Naive thymus-derived CD4-positive, alpha-beta T cell (primary cell): Measurements from ENCODE around the gene CPT1B. TPM values are rescaled to one million over a fixed set of nuclear protein-coding genes. Genes with fewer than 3 reads are reported as not detected.
A peak's percentile ranks its signal among the peaks of the same experiment; 100 is the strongest.

ENCODE experiments used
- ATAC-seq: fragments of 150-1000 bp; cut with Tn5 transposase; 2 replicates; pipeline ENCODE4 v1.10.0; 2021; ENCODE audit warnings: mild to moderate bottlenecking, moderate library complexity
- CTCF ChIA-PET: fragments of 350-600 bp; sonication (Branson Sonifier 250); formaldehyde crosslinking; loops from one replicate; lab custom pipeline; 2021; ENCODE audit warnings: antibody characterized with exemption; lab: Charles Lee
- POLR2A ChIA-PET: fragments of 350-600 bp; sonication (Branson Sonifier 250); formaldehyde crosslinking; loops from one replicate; lab custom pipeline; 2021; ENCODE audit warnings: antibody characterized with exemption, inconsistent platforms; lab: Charles Lee
- DNase-seq, 9 donors: peaks; one replicate each; pipeline versions ENCODE4 v3.0.0 to v3.0.0-alpha.2; 2020 to 2022; ENCODE audit warnings: mixed read lengths in 1 of 9
- H3K27ac ChIP-seq: one replicate; pipeline ENCODE4 v1.7.0; 2013; ENCODE audit warnings: mild to moderate bottlenecking, low read depth, low read length, moderate library complexity
- H3K27me3 ChIP-seq, 2 donors: one replicate each; pipeline ENCODE4 v1.7.0; 2013; ENCODE audit warnings: low read length in 2 of 2, mild to moderate bottlenecking in 2 of 2, moderate library complexity in 2 of 2; ENCODE audit not compliant: control insufficient read depth in 2 of 2, insufficient read depth in 2 of 2
- H3K36me3 ChIP-seq, 3 experiments: 1 replicate in 2 of 3; 2 replicates in 1 of 3; pipeline ENCODE4 v1.7.0; 2013; ENCODE audit warnings: low read length in 3 of 3, mild to moderate bottlenecking in 3 of 3, moderate library complexity in 1 of 3; ENCODE audit not compliant: insufficient read depth in 3 of 3, control insufficient read depth in 2 of 3
- H3K4me1 ChIP-seq, 2 donors: one replicate each; pipeline ENCODE4 v1.7.0; 2013; ENCODE audit warnings: low read length in 2 of 2, mild to moderate bottlenecking in 2 of 2, moderate library complexity in 1 of 2; ENCODE audit not compliant: control insufficient read depth in 2 of 2, insufficient read depth in 2 of 2
- H3K4me3 ChIP-seq: 2 replicates; pipeline ENCODE4 v1.7.0; 2013; ENCODE audit warnings: mild to moderate bottlenecking, low read length
- H3K9me3 ChIP-seq, 3 experiments: 1 replicate in 2 of 3; 2 replicates in 1 of 3; pipeline ENCODE4 v1.7.0; 2013; ENCODE audit warnings: low read length in 3 of 3; ENCODE audit not compliant: control insufficient read depth in 2 of 3
- H3K27ac Mint-ChIP-seq, 9 donors: one replicate each; pipeline ENCODE4 v1.8.0; 2020 to 2022; ENCODE audit warnings: mixed read lengths in 9 of 9, mild to moderate bottlenecking in 8 of 9, moderate library complexity in 5 of 9, inconsistent platforms in 2 of 9
- H3K27me3 Mint-ChIP-seq, 5 donors: one replicate each; pipeline ENCODE4 v1.8.0; 2021 to 2022; ENCODE audit warnings: mixed read lengths in 5 of 5, mild to moderate bottlenecking in 1 of 5
- H3K36me3 Mint-ChIP-seq, 5 donors: one replicate each; pipeline ENCODE4 v1.8.0; 2020 to 2022; ENCODE audit warnings: mixed read lengths in 5 of 5, mild to moderate bottlenecking in 3 of 5, inconsistent platforms in 1 of 5
- H3K4me1 Mint-ChIP-seq, 7 donors: one replicate each; pipeline ENCODE4 v1.8.0; 2020 to 2022; ENCODE audit warnings: mixed read lengths in 7 of 7, mild to moderate bottlenecking in 3 of 7, inconsistent platforms in 1 of 7
- H3K4me3 Mint-ChIP-seq, 10 donors: one replicate each; pipeline ENCODE4 v1.8.0; 2020 to 2022; ENCODE audit warnings: mild to moderate bottlenecking in 10 of 10, mixed read lengths in 10 of 10, moderate library complexity in 6 of 10, inconsistent platforms in 2 of 10
- H3K9me3 Mint-ChIP-seq, 11 donors: one replicate each; pipeline ENCODE4 v1.8.0; 2020 to 2022; ENCODE audit warnings: mixed read lengths in 11 of 11, mild to moderate bottlenecking in 4 of 11, inconsistent platforms in 1 of 11, moderate library complexity in 1 of 11
- intact Hi-C, 2 donors: fragments of 100-400 bp; cut with micrococcal nuclease; formaldehyde crosslinking; loops; one replicate each; pipeline ENCODE4 v1.15.1; 2023
- polyA plus RNA-seq, 2 donors: library from polyadenylated mRNA; unstranded; fragments of 300-500 nt; fragmentation: Illumina TruSeq; gene quantifications; one replicate each; pipeline ENCODE4 v1.2.3, GENCODE V29; 2021
- total RNA-seq, 6 experiments: library from RNA in 5 of 6; stranded (reverse) in 5 of 6; gene quantifications; 1 replicate in 5 of 6; 2 replicates in 1 of 6; pipeline ENCODE4 v1.2.3 and lab custom pipeline; 2021 to 2026

Gene CPT1B
- total and polyA plus RNA-seq, 7 experiments from 2014 or later, result 0.32 to 108 (median 64.8) TPM

GRCh38 chr22:50525858-50526107 lies 52.4 kb downstream of the CPT1B start:
- intact Hi-C loops, result loop anchor here (1.0 to 5.0 kb wide), 15 partner anchors 14 to 333 kb away; partner anchors contain the start of genes NCAPH2 (in 2 of the 2), SYCE3 (in 2 of the 2), CHKB (in 1 of the 2) and HDAC10 (in 1 of the 2)
- H3K9me3 Mint-ChIP-seq, result no peaks in the 10 kb centered on the region
- peaks cover 0 to 30% (median 0%) of the 10 kb centered on the region in 5 donors for H3K36me3 Mint-ChIP-seq
- POLR2A ChIA-PET, result interaction anchor here (0.7 to 7.1 kb wide), 41 partner anchors 9 to 334 kb away, joined by 3 to 127 read pairs (median 6); partner anchors contain the start of genes ARSA, CHKB, CPT1B and HDAC10
- H3K27me3 Mint-ChIP-seq, result peaks cover 0 to 6% (median 0%) of the 10 kb centered on the region in 5 donors
- peak overlapping the region in 7 of 9 donors; percentile 68 to 88 (median 86) for H3K27ac Mint-ChIP-seq
- peak overlapping the region; percentile 74 to 96 (median 86) for H3K4me3 Mint-ChIP-seq
- H3K36me3 ChIP-seq, result peaks cover 0 to 31% (median 11%) of the 10 kb centered on the region in 3 experiments
- ATAC-seq (no peak), DNase-seq (peak in 1 of 9 donors; percentile 67)
- peak overlapping the region; percentile 87 for H3K27ac ChIP-seq
- peaks cover 8 to 33% (median 26%) of the 10 kb centered on the region in 7 donors for H3K4me1 Mint-ChIP-seq
- CTCF ChIA-PET, result interaction anchor here (0.5 to 2.9 kb wide), 30 partner anchors 10 to 377 kb away, joined by 3 to 31 read pairs (median 5); partner anchors contain the start of genes ARSA, HDAC10, LMF2 and NCAPH2
- peaks cover 14 to 23% of the 10 kb centered on the region in 2 donors for H3K4me1 ChIP-seq
- no peaks in the 10 kb centered on the region for H3K27me3 ChIP-seq
- peak overlapping the region; percentile 77 for H3K4me3 ChIP-seq
- no peaks in the 10 kb centered on the region for H3K9me3 ChIP-seq

GRCh38 chr22:50525104-50525857 lies 52.9 kb downstream of the CPT1B start, which contains the start of gene SCO2:
SCO2 (minus strand) TSS chr22:50525598; CDS start chr22:50524411, 1,187 bp downstream.
- peak within 1 kb of the TSS; percentile 77 to 96 (median 89) for H3K4me3 Mint-ChIP-seq
- ChIA-PET POLR2A (interaction anchor here (0.7 to 7.1 kb wide), 41 partner anchors 9 to 334 kb away, joined by 3 to 127 read pairs (median 6); partner anchors contain the start of genes ARSA, CHKB, CPT1B and HDAC10), CTCF (interaction anchor here (0.5 to 2.9 kb wide), 30 partner anchors 11 to 377 kb away, joined by 3 to 31 read pairs (median 5); partner anchors contain the start of genes ARSA, HDAC10, LMF2 and NCAPH2)
- Histone ChIP-seq H3K4me3 (peak within 1 kb of the TSS; percentile 77), H3K36me3 (peaks cover 0 to 32% (median 11%) of the 10 kb centered on the region in 3 experiments), H3K9me3 (no peaks in the 10 kb centered on the region), H3K27ac (peak within 1 kb of the TSS; percentile 87), H3K4me1 (peaks cover 14 to 18% of the 10 kb centered on the region in 2 donors), H3K27me3 (no peaks in the 10 kb centered on the region)
- peak within 1 kb of the TSS; percentile 78 to 93 (median 86) for H3K27ac Mint-ChIP-seq
- peaks cover 0 to 6% (median 0%) of the 10 kb centered on the region in 5 donors for H3K27me3 Mint-ChIP-seq
- peak; percentile 77 for ATAC-seq
- intact Hi-C loops, result loop anchor here (1.0 to 5.0 kb wide), 11 partner anchors 17 to 333 kb away; partner anchors contain the start of genes NCAPH2 (in 2 of the 2), CHKB (in 1 of the 2), HDAC10 (in 1 of the 2) and PPP6R2 (in 1 of the 2)
- H3K36me3 Mint-ChIP-seq, result peaks cover 0 to 30% (median 0%) of the 10 kb centered on the region in 5 donors
- peaks cover 8 to 33% (median 26%) of the 10 kb centered on the region in 7 donors for H3K4me1 Mint-ChIP-seq
- peak; percentile 97 to 99 (median 98) for DNase-seq
- H3K9me3 Mint-ChIP-seq, result no peaks in the 10 kb centered on the region

GRCh38 chr22:50524676-50525103 lies 53.5 kb downstream of the CPT1B start:
- Histone ChIP-seq H3K36me3 (peaks cover 0 to 33% (median 11%) of the 10 kb centered on the region in 3 experiments), H3K9me3 (no peaks in the 10 kb centered on the region), H3K4me3 (peak overlapping the region; percentile 77), H3K27ac (peak overlapping the region; percentile 87), H3K4me1 (peaks cover 14 to 16% of the 10 kb centered on the region in 2 donors), H3K27me3 (no peaks in the 10 kb centered on the region)
- intact Hi-C loops, result loop anchor here (1.0 to 5.0 kb wide), 11 partner anchors 16 to 332 kb away; partner anchors contain the start of genes NCAPH2 (in 2 of the 2), CHKB (in 1 of the 2), HDAC10 (in 1 of the 2) and PPP6R2 (in 1 of the 2)
- Mint-ChIP-seq H3K4me3 (peak overlapping the region; percentile 77 to 96 (median 89)), H3K27ac (peak overlapping the region; percentile 74 to 93 (median 85)), H3K36me3 (peaks cover 0 to 31% (median 0%) of the 10 kb centered on the region in 5 donors), H3K27me3 (peaks cover 0 to 6% (median 0%) of the 10 kb centered on the region in 5 donors), H3K4me1 (peaks cover 8 to 33% (median 26%) of the 10 kb centered on the region in 7 donors), H3K9me3 (no peaks in the 10 kb centered on the region)
- ChIA-PET CTCF (interaction anchor here (0.6 to 2.9 kb wide), 11 partner anchors 10 to 171 kb away, joined by 3 to 31 read pairs (median 13); partner anchors contain the start of genes LMF2 and NCAPH2), POLR2A (interaction anchor here (1.2 to 7.1 kb wide), 16 partner anchors 10 to 280 kb away, joined by 3 to 127 read pairs (median 16); partner anchors contain the start of genes CHKB, KLHDC7B, LMF2 and NCAPH2)
- DNase-seq, result no peak
- no peak for ATAC-seq

GRCh38 chr22:50523806-50524675 lies 54.2 kb downstream of the CPT1B start:
- H3K4me3 Mint-ChIP-seq, result peak overlapping the region; percentile 77 to 96 (median 89)
- no peaks in the 10 kb centered on the region for H3K9me3 Mint-ChIP-seq
- H3K27me3 Mint-ChIP-seq, result peaks cover 0 to 6% (median 0%) of the 10 kb centered on the region in 5 donors
- DNase-seq (peak in 1 of 9 donors; percentile 8), ATAC-seq (no peak)
- peaks cover 8 to 32% (median 26%) of the 10 kb centered on the region in 7 donors for H3K4me1 Mint-ChIP-seq
- Histone ChIP-seq H3K9me3 (no peaks in the 10 kb centered on the region), H3K27me3 (no peaks in the 10 kb centered on the region), H3K36me3 (peaks cover 0 to 39% (median 11%) of the 10 kb centered on the region in 3 experiments), H3K4me3 (peak overlapping the region; percentile 77), H3K4me1 (peaks cover 14 to 16% of the 10 kb centered on the region in 2 donors), H3K27ac (peak overlapping the region; percentile 87)
- H3K36me3 Mint-ChIP-seq, result peaks cover 0 to 32% (median 0%) of the 10 kb centered on the region in 5 donors
- peak overlapping the region; percentile 74 to 93 (median 85) for H3K27ac Mint-ChIP-seq
- POLR2A ChIA-PET, result interaction anchor here (1.4 to 7.1 kb wide), 12 partner anchors 10 to 279 kb away, joined by 4 to 127 read pairs (median 16); partner anchors contain the start of genes CHKB, KLHDC7B, LMF2 and NCAPH2
- intact Hi-C loops, result no loop called here
- CTCF ChIA-PET, result interaction anchor here (0.6 to 2.9 kb wide), 9 partner anchors 9 to 170 kb away, joined by 3 to 31 read pairs (median 16); partner anchors contain the start of genes LMF2 and NCAPH2

- CTCF ChIA-PET, result interaction anchor here (0.6 kb wide), 1 partner anchor 12 kb away, joined by 3 read pairs; no protein-coding TSS in a partner anchor
- H3K27me3 ChIP-seq, result no peaks in the 10 kb centered on the region
- H3K4me1 ChIP-seq, result peaks cover 14 to 16% of the 10 kb centered on the region in 2 donors
- H3K9me3 ChIP-seq, result no peaks in the 10 kb centered on the region
- H3K27me3 Mint-ChIP-seq, result peaks cover 0 to 6% (median 0%) of the 10 kb centered on the region in 5 donors
- H3K4me1 Mint-ChIP-seq, result peaks cover 8 to 31% (median 25%) of the 10 kb centered on the region in 7 donors
- peaks cover 0 to 27% (median 0%) of the 10 kb centered on the region in 5 donors for H3K36me3 Mint-ChIP-seq
- ATAC-seq (no peak), DNase-seq (no peak)
- peak overlapping the region in 3 of 9 donors; percentile 31 to 80 (median 42) for H3K27ac Mint-ChIP-seq
- no peak overlapping the region for H3K27ac ChIP-seq
- H3K4me3 Mint-ChIP-seq, result peak overlapping the region in 5 of 10 donors; percentile 11 to 92 (median 25)
- H3K36me3 ChIP-seq, result peaks cover 0 to 45% (median 11%) of the 10 kb centered on the region in 3 experiments
- POLR2A ChIA-PET, result interaction anchor here (1.4 to 7.1 kb wide), 3 partner anchors 16 to 97 kb away, joined by 4 to 127 read pairs (median 91); partner anchors contain the start of gene SYCE3
- no peaks in the 10 kb centered on the region for H3K9me3 Mint-ChIP-seq
- intact Hi-C loops, result no loop called here
- no peak overlapping the region for H3K4me3 ChIP-seq
Measured at GRCh38 chr22:50523458-50523805, 54.8 kb downstream of the CPT1B start.
